ACC112 (cell line): ENCODE results near the gene STK36.

ENCODE experiments used
- H2AFZ ChIP-seq: fragments of 200-600 bp; sonication (generic); one replicate; pipeline ENCODE4 v1.6.0; 2017; ENCODE audit warnings: antibody characterized with exemption, low read length; ENCODE audit not compliant: unreplicated experiment
- H3K27ac ChIP-seq: fragments of 200-600 bp; sonication (generic); 2 replicates; pipeline ENCODE4 v1.5.1; 2014; ENCODE audit warnings: low read depth, mild to moderate bottlenecking, antibody characterized with exemption, low read length, moderate library complexity
- H3K27me3 ChIP-seq: fragments of 200-600 bp; sonication (generic); 2 replicates; pipeline ENCODE4 v1.6.1; 2014; ENCODE audit warnings: mild to moderate bottlenecking, antibody characterized with exemption, low read length, moderate library complexity, mixed read lengths; ENCODE audit not compliant: insufficient read depth
- H3K36me3 ChIP-seq: fragments of 200-600 bp; sonication (generic); 2 replicates; pipeline ENCODE4 v1.6.1; 2016; ENCODE audit warnings: mild to moderate bottlenecking, antibody characterized with exemption, low read length, moderate library complexity, mixed read lengths; ENCODE audit not compliant: insufficient read depth
- H3K4me1 ChIP-seq: fragments of 200-600 bp; sonication (generic); one replicate; pipeline ENCODE4 v1.6.1; 2016; ENCODE audit warnings: low read length, mixed read lengths; ENCODE audit not compliant: insufficient read depth, unreplicated experiment, control insufficient read depth
- H3K4me3 ChIP-seq: fragments of 200-600 bp; sonication (generic); 2 replicates; pipeline ENCODE4 v1.5.1; 2014; ENCODE audit warnings: mild to moderate bottlenecking, low read depth, low read length
- H3K79me2 ChIP-seq: fragments of 200-600 bp; sonication (generic); one replicate; pipeline ENCODE4 v1.6.0; 2016; ENCODE audit warnings: low read length; ENCODE audit not compliant: control insufficient read depth, unreplicated experiment, insufficient read depth

STK36 gene

DNA sequence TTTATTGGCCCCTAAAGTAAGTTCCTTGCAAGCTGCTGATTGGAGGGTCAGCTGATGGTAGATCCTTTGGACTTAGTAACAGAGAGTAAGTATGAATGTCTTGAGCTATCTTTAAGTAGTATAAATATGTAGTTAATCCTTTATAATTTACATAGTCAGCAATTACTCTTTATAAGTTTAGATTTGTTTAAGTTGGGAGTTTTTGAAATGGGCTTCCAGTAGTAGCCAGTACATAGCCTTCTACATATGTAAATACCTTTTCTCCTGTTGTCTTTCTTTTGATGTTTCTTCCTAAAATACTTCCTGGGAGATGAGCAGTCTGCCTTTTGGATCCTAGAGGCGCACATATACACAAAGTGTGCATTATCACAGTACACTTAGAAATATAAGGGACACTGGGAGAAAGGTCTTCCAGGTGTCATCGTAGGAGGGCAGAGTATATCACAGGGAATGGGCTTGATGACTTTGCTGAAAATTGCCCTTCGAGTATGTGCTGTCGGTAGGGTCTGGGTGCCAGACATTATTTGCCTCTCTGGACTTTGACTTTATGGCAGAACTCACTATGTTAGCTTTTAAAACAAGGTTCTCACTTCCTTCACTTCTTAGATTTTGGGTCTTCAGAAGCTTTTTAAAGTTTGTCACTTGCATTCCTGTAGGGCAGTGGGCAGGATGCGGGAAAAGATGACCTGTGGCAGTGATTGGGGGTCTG, 60.3 kb downstream of the STK36 start:
- Histone ChIP-seq H3K27me3 (no peaks in the 10 kb centered on the region), H3K36me3 (no peaks in the 10 kb centered on the region), H3K4me1 (peaks cover 39% of the 10 kb centered on the region), H2AFZ (no peak overlapping the region), H3K79me2 (peaks cover 41% of the 10 kb centered on the region), H3K27ac (peak overlapping the region; percentile 96), H3K4me3 (no peak overlapping the region)

DNA sequence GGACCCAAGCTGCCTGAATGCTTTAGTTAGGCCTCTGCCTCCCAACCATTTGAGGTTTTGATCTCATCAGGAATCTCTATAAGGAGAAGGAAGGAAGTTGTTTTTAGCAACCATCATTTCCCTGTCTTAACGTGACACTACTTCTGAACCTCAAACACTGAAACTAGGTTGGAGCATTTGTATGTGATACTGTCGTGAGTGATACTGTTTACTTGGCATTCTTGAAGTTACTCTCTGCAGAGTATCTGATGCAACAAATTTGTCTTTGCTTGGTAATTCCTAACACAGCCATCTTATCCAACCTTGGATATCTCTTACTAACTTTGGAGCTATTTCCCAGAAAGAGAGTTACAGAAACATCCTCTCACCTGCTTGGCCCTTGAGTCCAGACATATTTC, 60.9 kb downstream of the STK36 start:
- peaks cover 41% of the 10 kb centered on the region for H3K79me2 ChIP-seq
- no peaks in the 10 kb centered on the region for H3K27me3 ChIP-seq
- H3K36me3 ChIP-seq, result no peaks in the 10 kb centered on the region
- H3K27ac ChIP-seq, result peak overlapping the region; percentile 96
- H3K4me3 ChIP-seq, result no peak overlapping the region
- peaks cover 39% of the 10 kb centered on the region for H3K4me1 ChIP-seq
- no peak overlapping the region for H2AFZ ChIP-seq

DNA sequence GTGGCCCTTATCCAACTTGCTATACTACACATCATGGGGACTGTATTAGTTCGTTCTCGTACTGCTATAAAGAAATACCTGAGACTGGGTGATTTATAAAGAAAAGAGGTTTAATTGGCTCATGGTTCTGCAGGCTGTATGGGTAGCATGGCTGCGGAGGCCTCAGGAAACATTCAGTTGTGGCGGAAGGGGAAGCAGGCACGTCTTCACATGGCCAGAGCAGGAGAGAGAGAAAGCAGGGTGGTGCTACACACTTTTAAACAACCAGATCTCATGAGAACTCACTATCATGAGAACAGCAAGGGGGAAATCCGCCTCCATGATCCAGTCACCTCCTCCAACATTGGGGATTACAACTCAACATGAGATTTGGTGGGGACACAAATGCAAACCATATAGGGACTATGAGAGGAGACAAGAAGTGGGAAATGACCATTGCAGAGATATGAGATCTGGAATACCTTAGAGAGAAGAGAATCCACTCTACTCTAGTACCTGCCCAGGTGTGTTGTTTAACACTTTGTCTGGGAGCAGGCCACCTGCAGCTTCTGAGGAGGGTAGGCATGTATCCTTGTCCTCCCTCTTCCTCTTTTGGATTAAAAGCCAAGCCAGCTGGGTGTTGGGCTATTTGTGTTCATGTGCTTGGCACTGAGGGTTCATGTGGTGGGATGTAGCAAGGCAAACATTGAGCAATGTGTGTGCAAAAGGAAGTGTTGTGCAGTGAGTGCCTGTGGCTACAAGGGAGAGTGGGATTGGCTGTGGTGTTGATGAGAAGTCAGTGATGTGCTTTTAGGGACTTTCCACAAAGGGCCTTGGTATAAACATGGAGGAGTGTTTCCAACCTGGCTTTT, 61.5 kb downstream of the STK36 start:
- Histone ChIP-seq H3K36me3 (no peaks in the 10 kb centered on the region), H3K79me2 (peaks cover 41% of the 10 kb centered on the region), H3K4me1 (peaks cover 39% of the 10 kb centered on the region), H2AFZ (no peak overlapping the region), H3K27me3 (no peaks in the 10 kb centered on the region), H3K4me3 (no peak overlapping the region), H3K27ac (peak overlapping the region; percentile 96)

DNA sequence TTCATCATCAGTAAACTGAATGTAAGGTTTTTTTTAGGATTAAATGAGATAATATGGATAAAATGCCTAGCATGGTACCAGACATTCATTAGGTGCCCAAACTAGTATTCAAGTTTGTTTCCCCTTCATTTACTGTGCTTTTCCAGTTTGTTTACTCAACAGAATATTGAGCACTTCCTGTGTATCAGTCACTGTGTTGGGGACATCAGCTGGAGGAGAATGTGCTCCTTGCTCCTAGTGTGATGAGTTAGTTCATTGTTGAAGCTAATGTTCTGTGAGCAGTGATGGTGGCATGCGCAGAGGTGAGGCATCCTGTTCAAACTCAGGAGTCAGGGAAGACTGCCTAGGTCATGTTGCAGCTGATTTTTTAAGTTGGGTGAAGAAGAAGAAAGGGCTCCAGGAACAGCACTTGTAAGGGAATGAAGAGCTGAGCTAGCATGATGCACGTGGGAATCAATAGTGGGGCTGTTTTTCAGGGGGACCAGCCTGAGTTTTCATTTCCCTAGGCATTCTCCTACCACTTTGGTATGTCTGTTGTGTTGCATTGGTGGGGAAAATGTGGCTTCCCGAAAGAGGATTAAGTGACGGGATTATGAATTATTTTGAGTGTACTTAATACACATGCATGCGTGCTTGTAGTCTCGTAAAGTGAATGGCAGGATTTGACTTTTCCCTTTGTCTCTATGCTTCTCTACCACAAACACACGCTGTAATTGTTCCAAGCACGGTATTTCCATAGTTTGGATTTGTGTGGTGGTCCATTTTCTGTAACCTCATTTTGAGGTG, 62.5 kb downstream of the STK36 start:
- Histone ChIP-seq H3K79me2 (peaks cover 37% of the 10 kb centered on the region), H3K27ac (peak overlapping the region; percentile 96), H2AFZ (no peak overlapping the region), H3K4me1 (peaks cover 39% of the 10 kb centered on the region), H3K27me3 (no peaks in the 10 kb centered on the region), H3K4me3 (no peak overlapping the region), H3K36me3 (0 out of 2 replicates have a peak, but pooled peaks cover 4% of the 10 kb centered on the region)

DNA sequence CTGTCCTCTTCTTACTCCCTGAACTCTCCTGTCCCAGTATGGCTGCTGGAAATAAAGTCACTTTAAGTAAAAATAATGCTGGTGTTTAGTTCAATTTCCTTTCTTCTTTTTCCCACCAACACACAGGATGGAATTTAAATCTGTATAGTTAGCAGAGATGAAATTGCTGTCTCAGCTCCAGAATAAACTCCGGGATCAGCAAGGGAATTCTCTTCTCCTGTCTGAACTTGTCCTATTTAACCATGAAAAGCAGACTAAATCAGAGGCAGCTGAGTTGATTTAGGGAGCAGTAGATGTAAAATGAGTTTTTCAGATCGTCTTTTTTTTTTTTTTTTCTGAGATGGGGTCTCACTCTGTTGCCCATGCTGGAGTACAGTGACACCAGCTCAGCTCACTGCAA, 64.6 kb downstream of the STK36 start:
- no peaks in the 10 kb centered on the region for H3K27me3 ChIP-seq
- no peak overlapping the region for H2AFZ ChIP-seq
- H3K4me3 ChIP-seq, result no peak overlapping the region
- no peak overlapping the region for H3K27ac ChIP-seq
- peaks cover 31% of the 10 kb centered on the region for H3K4me1 ChIP-seq
- H3K79me2 ChIP-seq, result peaks cover 34% of the 10 kb centered on the region
- peaks cover 7% of the 10 kb centered on the region; the same call in 1 of the 2 replicates for H3K36me3 ChIP-seq

DNA sequence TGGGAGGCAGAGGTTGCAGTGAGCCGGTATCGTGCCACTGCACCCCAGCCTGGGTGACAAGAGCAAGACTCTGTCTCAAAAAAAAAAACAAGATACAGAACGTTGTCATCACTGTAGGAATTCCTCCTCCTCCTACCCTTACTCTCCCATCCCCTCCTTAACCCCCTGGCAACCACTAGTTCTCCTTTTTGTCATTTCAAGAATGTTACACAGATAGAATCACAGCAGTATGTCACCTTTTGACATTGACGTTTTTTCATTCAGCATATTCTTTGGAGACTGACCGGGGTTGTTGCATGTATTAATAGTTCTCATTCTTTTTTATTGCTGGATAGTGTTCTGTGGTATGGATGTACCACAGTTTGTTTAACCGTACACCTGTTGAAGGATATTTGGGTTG, 71.2 kb downstream of the STK36 start:
- Histone ChIP-seq H3K4me3 (no peak overlapping the region), H3K36me3 (peaks cover 33% of the 10 kb centered on the region), H3K27me3 (no peaks in the 10 kb centered on the region), H3K79me2 (peaks cover 2% of the 10 kb centered on the region), H3K27ac (no peak overlapping the region), H2AFZ (no peak overlapping the region), H3K4me1 (peaks cover 3% of the 10 kb centered on the region)

DNA sequence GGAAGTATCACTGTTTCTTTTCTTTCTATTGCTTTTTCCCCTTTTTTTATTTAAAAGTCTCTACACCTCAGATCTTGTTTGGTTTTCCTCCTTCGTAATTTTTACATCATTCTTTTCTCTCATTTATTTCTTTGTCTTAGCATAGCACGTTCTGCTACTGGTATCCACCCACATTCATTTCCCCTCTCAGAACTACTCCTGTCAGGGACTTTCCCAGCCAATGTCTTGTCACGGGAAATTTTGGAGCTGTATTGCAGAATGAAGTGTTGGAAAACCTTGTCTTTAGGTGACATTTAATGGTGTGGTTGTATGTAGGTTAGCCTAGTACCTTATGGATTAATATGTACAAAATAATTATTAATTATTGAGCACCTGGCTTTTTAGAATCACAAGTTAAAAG, 72.7 kb downstream of the STK36 start:
- H3K79me2 ChIP-seq, result peaks cover 2% of the 10 kb centered on the region
- no peak overlapping the region for H2AFZ ChIP-seq
- no peak overlapping the region for H3K27ac ChIP-seq
- no peaks in the 10 kb centered on the region for H3K27me3 ChIP-seq
- H3K4me3 ChIP-seq, result no peak overlapping the region
- H3K36me3 ChIP-seq, result peaks cover 38% of the 10 kb centered on the region
- H3K4me1 ChIP-seq, result peaks cover 3% of the 10 kb centered on the region

DNA sequence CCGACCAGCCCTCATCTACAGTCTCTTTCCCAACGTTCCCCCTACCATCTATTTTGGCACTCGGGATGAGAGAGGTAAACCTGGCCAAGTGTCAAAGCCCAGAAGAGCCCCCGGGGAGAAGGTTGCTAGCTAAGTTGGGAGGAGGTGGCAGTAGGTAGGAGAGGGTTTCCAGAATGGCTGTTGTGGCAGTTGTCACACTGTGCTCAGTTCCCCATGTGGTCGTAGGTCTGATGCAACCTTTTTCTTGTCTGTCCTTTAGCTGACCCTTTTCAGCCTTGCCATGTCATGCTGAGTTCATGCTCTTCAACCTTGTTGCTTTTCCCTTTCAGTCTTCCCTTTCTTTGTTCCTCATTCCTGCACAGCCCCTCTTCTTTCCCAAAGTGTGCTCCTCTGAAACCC, 73.3 kb downstream of the STK36 start:
- H3K27ac ChIP-seq, result no peak overlapping the region
- peaks cover 43% of the 10 kb centered on the region for H3K36me3 ChIP-seq
- no peak overlapping the region for H2AFZ ChIP-seq
- H3K4me1 ChIP-seq, result peaks cover 3% of the 10 kb centered on the region
- H3K4me3 ChIP-seq, result no peak overlapping the region
- H3K79me2 ChIP-seq, result peaks cover 2% of the 10 kb centered on the region
- no peaks in the 10 kb centered on the region for H3K27me3 ChIP-seq

DNA sequence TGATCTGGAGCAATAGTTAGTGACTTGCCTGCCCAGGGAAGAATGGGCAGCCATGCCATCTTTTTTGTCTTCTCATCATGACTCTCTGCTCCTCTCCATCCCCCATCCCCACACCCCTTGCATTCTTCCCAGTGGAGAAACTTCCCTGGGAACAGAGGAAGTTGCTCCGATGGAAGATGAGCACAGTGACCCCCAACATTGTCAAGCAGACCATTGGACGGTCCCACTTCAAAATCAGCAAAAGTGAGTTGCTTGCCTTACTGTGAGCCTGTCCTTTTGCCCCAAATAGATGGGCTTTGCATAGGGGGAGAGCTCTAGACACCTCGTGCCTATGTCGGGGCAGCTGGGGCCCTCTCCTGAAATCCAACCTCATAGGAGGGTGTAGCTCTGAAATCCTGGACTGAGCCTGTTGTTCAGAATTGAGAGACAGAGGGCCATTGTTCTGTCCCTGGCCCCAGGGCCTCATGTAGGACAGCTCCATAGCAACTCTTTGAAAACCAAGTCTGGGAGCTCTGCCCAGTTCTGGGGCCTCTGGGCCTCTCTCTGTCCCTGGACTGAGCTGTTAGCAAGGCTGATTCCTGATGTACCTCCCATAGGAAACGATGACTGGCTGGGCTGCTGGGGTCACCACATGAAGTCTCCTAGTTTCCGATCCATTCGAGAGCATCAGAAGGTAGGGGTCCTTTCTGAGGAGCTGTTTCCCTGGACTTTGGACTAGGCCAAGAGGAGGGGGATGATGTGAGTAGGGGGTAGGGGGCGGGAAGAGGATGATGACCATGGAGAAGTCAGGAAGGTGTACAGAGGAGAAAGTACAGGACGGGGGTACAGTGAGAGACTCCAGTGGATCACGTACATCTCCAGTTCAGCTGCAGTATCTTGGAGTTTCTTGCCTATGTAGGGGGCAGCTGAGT, 73.9 kb downstream of the STK36 start:
- Histone ChIP-seq H3K36me3 (peaks cover 45% of the 10 kb centered on the region), H3K4me3 (no peak overlapping the region), H2AFZ (no peak overlapping the region), H3K4me1 (peaks cover 3% of the 10 kb centered on the region), H3K27me3 (no peaks in the 10 kb centered on the region), H3K27ac (no peak overlapping the region), H3K79me2 (peaks cover 2% of the 10 kb centered on the region)

DNA sequence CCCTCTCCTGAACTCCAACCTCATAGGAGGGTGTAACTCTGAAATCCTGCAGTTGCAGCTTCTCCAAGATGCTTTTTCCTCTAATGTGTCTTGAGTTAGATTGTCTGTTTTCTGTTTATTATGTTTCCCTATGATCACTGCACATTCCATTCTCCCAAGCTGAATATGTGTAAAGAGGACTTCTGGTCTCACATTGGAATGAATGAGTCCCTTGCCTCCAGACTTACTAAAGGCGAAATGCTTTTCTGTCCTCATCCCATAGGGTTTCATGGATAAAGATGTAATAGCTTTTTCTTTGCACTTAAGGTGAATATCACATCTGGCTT, 74.5 kb downstream of the STK36 start:
- H3K27me3 ChIP-seq, result no peaks in the 10 kb centered on the region
- peaks cover 43% of the 10 kb centered on the region for H3K36me3 ChIP-seq
- H3K27ac ChIP-seq, result no peak overlapping the region
- peaks cover 3% of the 10 kb centered on the region for H3K4me1 ChIP-seq
- peaks cover 2% of the 10 kb centered on the region for H3K79me2 ChIP-seq
- no peak overlapping the region for H3K4me3 ChIP-seq
- H2AFZ ChIP-seq, result no peak overlapping the region
